CD4-positive, alpha-beta T cell treated with Interleukin-1 beta for 1 hour (primary cell): ENCODE data around the gene COL11A1.
"Not testable (repeated sequence)": the region's sequence is repeated elsewhere in the genome, so short reads cannot be mapped to it uniquely, and the experiment has no call there.

ENCODE experiments used
- DNase-seq, 2 donors: peaks; one replicate each; pipeline ENCODE4 v3.0.0-alpha.2; 2020 to 2022

Gene COL11A1

GRCh38 chr1:102833151-102833550, 275.2 kb downstream of the COL11A1 start:
- no peak for DNase-seq

DNA sequence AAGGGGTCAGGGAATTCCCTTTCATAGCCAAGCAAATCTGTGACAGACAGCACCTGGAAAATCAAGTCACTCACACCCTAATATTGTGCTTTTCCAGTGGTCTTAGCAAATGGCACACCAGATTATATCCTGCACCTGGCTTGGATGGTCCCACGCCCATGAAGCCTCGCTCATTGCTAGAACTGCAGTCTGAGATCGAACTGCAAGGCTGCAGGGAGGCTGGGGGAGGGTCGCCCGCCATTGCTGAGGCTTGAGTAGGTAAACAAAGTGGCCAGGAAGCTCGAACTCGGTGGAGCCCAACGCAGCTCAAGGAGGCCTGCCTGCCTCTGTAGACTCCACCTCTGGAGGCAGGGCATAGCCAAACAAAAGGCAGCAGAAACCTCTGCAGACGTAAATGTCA, 281.6 kb downstream of the COL11A1 start:
- DNase-seq: not testable (repeated sequence)
